HepG2 (cell line): ENCODE results near the gene LTA4H. TPM values are rescaled to one million over a fixed set of nuclear protein-coding genes. Genes with fewer than 3 reads are reported as not detected.
A peak's percentile ranks its signal among the peaks of the same experiment; 100 is the strongest.

Experiments used
- ATAC-seq: fragments of 200-7000 bp; cut with Tn5 transposase; 3 replicates; pipeline ENCODE4 v1.9.1; 2020; ENCODE audit warnings: mild to moderate bottlenecking, moderate library complexity
- BruUV-seq: library from RNA; stranded (reverse); fragments of 400-500 nt; replicated peaks from 2 replicates; lab custom pipeline; 2021; lab: Mats Ljungman, UMichigan
- CTCF ChIA-PET: fragments of 300-600 bp; formaldehyde crosslinking; extraction: SDS; loops from one replicate; lab custom pipeline; 2021; ENCODE audit warnings: low total read pairs, inconsistent platforms, low intra/inter-chr PET ratio; lab: Yijun Ruan, JAX
- POLR2A ChIA-PET: fragments of 350-600 bp; sonication (Branson Sonifier 250); formaldehyde crosslinking; loops from one replicate; lab custom pipeline; 2020; ENCODE audit warnings: antibody characterized with exemption, inconsistent platforms; lab: Yijun Ruan, JAX
- DNase-seq: peaks from one replicate; pipeline ENCODE4 v3.0.0-alpha.2; 2015; ENCODE audit warnings: low spot score
- FAIRE-seq: peaks from 3 replicates; lab custom pipeline; 2011; peaks lifted over from hg19 to GRCh38; lab: Jason Lieb, UNC
- H2AFZ ChIP-seq: one replicate; pipeline ENCODE4 v1.6.1; 2011; ENCODE audit warnings: low read length, inconsistent platforms
- H3K27ac ChIP-seq: fragments of 300-600 bp; 3 replicates; pipeline ENCODE4 v1.8.0; 2011; ENCODE audit warnings: mixed run types, mild to moderate bottlenecking, mixed read lengths, low read length, inconsistent platforms; ENCODE audit not compliant: insufficient read depth; ENCODE audit errors: extremely low read length
- H3K27me3 ChIP-seq, 2 experiments: fragments of 200-600 bp in 1 of 2; 2 replicates in 1 of 2; 3 replicates in 1 of 2; pipeline versions ENCODE4 v1.6.0 to v1.8.0; 2011; ENCODE audit warnings: low read length in 2 of 2, mild to moderate bottlenecking in 2 of 2, moderate library complexity in 2 of 2, inconsistent platforms in 1 of 2; ENCODE audit not compliant: insufficient read depth in 2 of 2, control insufficient read depth in 1 of 2
- H3K36me3 ChIP-seq, 2 experiments: fragments of 200-600 bp in 1 of 2; replicated peaks in 1 of 2; 2 replicates in 1 of 2; 3 replicates in 1 of 2; pipeline versions ENCODE4 v1.5.1 to v1.8.0; 2011; ENCODE audit warnings: low read length in 2 of 2, inconsistent platforms in 1 of 2; ENCODE audit not compliant: insufficient read depth in 2 of 2, control insufficient read depth in 1 of 2
- H3K4me1 ChIP-seq: 2 replicates; pipeline ENCODE4 v1.5.1; 2012; ENCODE audit warnings: low read length, inconsistent platforms; ENCODE audit not compliant: insufficient read depth
- H3K4me2 ChIP-seq: 2 replicates; pipeline ENCODE4 v1.6.0; 2011; ENCODE audit warnings: low read depth, low read length, inconsistent platforms
- H3K4me3 ChIP-seq, 3 experiments: fragments of 200-600 bp in 1 of 3; sonication (generic), shearing (Covaris generic) in 1 of 3; replicated peaks in 1 of 3; 2 replicates each; pipeline ENCODE4 v1.5.1; 2011 to 2016; ENCODE audit warnings: low read length in 3 of 3, inconsistent platforms in 2 of 3, low read depth in 2 of 3, mild to moderate bottlenecking in 2 of 3, control low read depth in 1 of 3, mixed read lengths in 1 of 3; ENCODE audit not compliant: insufficient read depth in 1 of 3
- H3K79me2 ChIP-seq: one replicate; pipeline ENCODE4 v1.6.1; 2011; ENCODE audit warnings: low read length, inconsistent platforms; ENCODE audit not compliant: insufficient read depth
- H3K9ac ChIP-seq: 2 replicates; pipeline ENCODE4 v1.6.0; 2011; ENCODE audit warnings: mild to moderate bottlenecking, low read depth, low read length, inconsistent platforms; ENCODE audit not compliant: insufficient read depth
- H3K9me3 ChIP-seq: 2 replicates; pipeline ENCODE4 v1.5.1; 2012; ENCODE audit warnings: mild to moderate bottlenecking, low read length
- H4K20me1 ChIP-seq: 2 replicates; pipeline ENCODE4 v1.6.0; 2011; ENCODE audit warnings: inconsistent platforms, mild to moderate bottlenecking, low read length, moderate library complexity; ENCODE audit not compliant: insufficient read depth
- CEBPB ChIP-seq: IDR thresholded peaks from 2 replicates; pipeline ENCODE4 v1.6.1; 2011; ENCODE audit warnings: low read depth, low read length, improper control_type of control experiment, borderline replicate concordance
- MAFF ChIP-seq: IDR thresholded peaks from 2 replicates; pipeline ENCODE4 v1.6.1; 2011; ENCODE audit warnings: low read depth, low read length, improper control_type of control experiment
- ZNF839 ChIP-seq: sonication (generic); formaldehyde crosslinking; IDR thresholded peaks from 2 replicates; pipeline ENCODE4 v1.4.0; 2020; ENCODE audit warnings: missing genetic modification reagents, mild to moderate bottlenecking, borderline replicate concordance
- WGBS: methylation state at CpG from one replicate; pipeline ENCODE4 v1.1.6; 2017; ENCODE audit warnings: low lambda C conversion rate; 5-methylcytosine and 5-hydroxymethylcytosine counted together
- in situ Hi-C: cut with HindIII; loops from 2 replicates; pipeline ENCODE4 v1.10.0; 2017; ENCODE audit warnings: low pct_unique_long_range_greater_than_20kb; ENCODE audit not compliant: extremely low pct_ligation_motif_present
- intact Hi-C: fragments of 100-400 bp; cut with micrococcal nuclease; formaldehyde crosslinking; loops from one replicate; pipeline ENCODE4 v1.10.0; 2022; ENCODE audit not compliant: unreplicated experiment
- polyA plus RNA-seq, 8 experiments: library from polyadenylated mRNA; depleted of rRNA in 3 of 8; stranded (reverse) in 7 of 8; unstranded in 1 of 8; fragments of >200 nt; fragmentation: Illumina TruSeq in 4 of 8; extraction: Trizol in 4 of 8; gene quantifications; 2 replicates each; pipeline versions ENCODE4 v1.2.1 to v1.2.3, GENCODE V29; 2011 to 2016; ENCODE audit warnings: low read depth in 4 of 8, missing spikeins in 1 of 8, mixed read lengths in 1 of 8; ENCODE audit not compliant: insufficient read depth in 1 of 8
- total RNA-seq, 5 experiments: library from RNA; depleted of rRNA; stranded (reverse); fragments of >200 nt; fragmentation: Illumina TruSeq; extraction: Trizol; gene quantifications; 2 replicates each; pipeline ENCODE4 v1.2.3, GENCODE V29; 2016; ENCODE audit warnings: low read depth in 1 of 5
- TF ChIP-seq, protein P1 (sequence below): sonication (generic); formaldehyde crosslinking; IDR thresholded peaks from 2 replicates; pipeline ENCODE4 v1.5.1; 2020; ENCODE audit warnings: mild to moderate bottlenecking, missing genetic modification reagents, moderate library complexity
- TF ChIP-seq, protein P2 (sequence below): sonication (generic); formaldehyde crosslinking; IDR thresholded peaks from 2 replicates; pipeline ENCODE4 v1.8.0; 2022; ENCODE audit warnings: mild to moderate bottlenecking, missing genetic modification reagents; ENCODE audit not compliant: insufficient replicate concordance
- TF ChIP-seq, protein P3 (sequence below): sonication (generic); formaldehyde crosslinking; IDR thresholded peaks from 2 replicates; pipeline ENCODE4 v1.4.0; 2020; ENCODE audit warnings: missing genetic modification reagents
- TF ChIP-seq, protein P4 (sequence below): sonication (generic); formaldehyde crosslinking; IDR thresholded peaks from 2 replicates; pipeline ENCODE4 v1.5.0; 2020; ENCODE audit warnings: mild to moderate bottlenecking, missing genetic modification reagents

The LTA4H gene
- total and polyA plus RNA-seq, 2 of the 13 experiments (the other 11 are each of a cell fraction or from before 2014, with no cell fraction given), result 87.5 to 90.4 TPM

DNA sequence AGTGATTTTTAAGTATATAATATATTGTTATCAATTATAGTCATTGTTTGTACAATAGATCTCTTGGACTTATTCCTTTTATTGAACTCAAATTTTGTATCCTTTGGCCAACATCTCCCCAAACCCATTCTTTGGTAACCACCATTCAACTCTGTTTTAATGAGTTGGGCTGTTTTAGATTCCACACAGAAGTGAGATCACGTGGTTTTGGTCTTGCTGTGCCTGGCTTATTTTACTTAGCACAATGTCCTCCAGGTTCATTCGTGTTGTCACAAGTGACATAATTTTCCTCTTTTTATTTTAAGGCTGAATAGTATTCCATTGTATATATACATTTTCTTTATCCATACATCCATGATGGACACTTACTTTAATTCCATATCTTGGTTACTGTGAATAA lies 40.2 kb upstream of the LTA4H start (continued):
- TF ChIP-seq, protein P1, sequence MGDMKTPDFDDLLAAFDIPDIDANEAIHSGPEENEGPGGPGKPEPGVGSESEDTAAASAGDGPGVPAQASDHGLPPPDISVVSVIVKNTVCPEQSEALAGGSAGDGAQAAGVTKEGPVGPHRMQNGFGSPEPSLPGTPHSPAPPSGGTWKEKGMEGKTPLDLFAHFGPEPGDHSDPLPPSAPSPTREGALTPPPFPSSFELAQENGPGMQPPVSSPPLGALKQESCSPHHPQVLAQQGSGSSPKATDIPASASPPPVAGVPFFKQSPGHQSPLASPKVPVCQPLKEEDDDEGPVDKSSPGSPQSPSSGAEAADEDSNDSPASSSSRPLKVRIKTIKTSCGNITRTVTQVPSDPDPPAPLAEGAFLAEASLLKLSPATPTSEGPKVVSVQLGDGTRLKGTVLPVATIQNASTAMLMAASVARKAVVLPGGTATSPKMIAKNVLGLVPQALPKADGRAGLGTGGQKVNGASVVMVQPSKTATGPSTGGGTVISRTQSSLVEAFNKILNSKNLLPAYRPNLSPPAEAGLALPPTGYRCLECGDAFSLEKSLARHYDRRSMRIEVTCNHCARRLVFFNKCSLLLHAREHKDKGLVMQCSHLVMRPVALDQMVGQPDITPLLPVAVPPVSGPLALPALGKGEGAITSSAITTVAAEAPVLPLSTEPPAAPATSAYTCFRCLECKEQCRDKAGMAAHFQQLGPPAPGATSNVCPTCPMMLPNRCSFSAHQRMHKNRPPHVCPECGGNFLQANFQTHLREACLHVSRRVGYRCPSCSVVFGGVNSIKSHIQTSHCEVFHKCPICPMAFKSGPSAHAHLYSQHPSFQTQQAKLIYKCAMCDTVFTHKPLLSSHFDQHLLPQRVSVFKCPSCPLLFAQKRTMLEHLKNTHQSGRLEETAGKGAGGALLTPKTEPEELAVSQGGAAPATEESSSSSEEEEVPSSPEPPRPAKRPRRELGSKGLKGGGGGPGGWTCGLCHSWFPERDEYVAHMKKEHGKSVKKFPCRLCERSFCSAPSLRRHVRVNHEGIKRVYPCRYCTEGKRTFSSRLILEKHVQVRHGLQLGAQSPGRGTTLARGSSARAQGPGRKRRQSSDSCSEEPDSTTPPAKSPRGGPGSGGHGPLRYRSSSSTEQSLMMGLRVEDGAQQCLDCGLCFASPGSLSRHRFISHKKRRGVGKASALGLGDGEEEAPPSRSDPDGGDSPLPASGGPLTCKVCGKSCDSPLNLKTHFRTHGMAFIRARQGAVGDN (CRISPR knock-in tag), result no peak
- TF ChIP-seq, protein P2, sequence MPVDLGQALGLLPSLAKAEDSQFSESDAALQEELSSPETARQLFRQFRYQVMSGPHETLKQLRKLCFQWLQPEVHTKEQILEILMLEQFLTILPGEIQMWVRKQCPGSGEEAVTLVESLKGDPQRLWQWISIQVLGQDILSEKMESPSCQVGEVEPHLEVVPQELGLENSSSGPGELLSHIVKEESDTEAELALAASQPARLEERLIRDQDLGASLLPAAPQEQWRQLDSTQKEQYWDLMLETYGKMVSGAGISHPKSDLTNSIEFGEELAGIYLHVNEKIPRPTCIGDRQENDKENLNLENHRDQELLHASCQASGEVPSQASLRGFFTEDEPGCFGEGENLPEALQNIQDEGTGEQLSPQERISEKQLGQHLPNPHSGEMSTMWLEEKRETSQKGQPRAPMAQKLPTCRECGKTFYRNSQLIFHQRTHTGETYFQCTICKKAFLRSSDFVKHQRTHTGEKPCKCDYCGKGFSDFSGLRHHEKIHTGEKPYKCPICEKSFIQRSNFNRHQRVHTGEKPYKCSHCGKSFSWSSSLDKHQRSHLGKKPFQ (CRISPR knock-in tag), result no peak
- TF ChIP-seq MAFF (no peak), ZNF839 (CRISPR knock-in tag) (no peak)

DNA sequence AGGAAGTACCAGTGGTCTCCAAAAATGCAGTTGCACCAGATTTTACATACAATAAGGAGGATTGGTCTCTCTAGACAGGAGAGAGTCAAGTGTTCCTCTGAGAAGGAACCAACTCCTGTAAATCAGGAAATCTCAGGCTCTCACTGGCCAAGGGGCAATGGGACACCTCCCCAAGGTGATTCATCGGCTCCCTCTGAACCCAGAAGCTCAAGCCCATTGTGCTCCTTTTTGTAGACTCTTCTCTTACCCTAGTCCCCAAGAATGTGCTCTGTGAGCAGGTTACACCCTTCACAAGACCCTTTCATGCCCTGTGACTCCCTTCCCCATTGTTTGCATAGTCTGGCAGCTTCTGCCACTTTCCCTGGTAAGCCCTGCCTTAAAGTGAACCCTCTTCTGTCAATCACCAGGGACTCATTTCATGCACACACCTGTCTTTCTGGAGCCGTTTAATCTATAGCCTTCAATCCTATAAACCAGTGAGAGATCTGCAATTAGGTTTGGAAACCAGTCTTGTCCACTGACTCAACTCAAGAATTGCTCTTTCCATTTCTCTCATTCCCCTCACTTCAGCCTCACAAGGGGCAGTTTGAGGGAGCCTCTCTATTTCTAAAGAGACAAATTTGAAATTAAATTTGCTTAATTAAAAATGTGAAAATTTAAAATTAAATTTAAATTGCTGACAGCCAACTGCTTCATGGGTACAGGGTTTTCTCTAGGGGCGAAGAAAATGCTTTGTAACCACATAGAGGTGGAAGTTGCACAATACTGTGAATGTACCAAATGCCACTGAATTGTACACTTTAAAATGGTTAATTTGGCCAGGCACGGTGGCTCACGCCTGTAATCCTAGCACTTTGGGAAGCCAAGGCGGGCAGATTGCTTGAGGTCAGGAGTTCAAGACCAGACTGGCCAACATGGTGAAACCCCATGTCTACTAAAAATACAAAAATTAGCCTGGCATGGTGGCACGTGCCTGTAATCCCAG lies 38.3 kb upstream of the LTA4H start:
- H3K27ac ChIP-seq, result no peak overlapping the region
- H3K36me3 ChIP-seq, result no peaks in the 10 kb centered on the region
- H3K4me3 ChIP-seq, result no peak overlapping the region
- POLR2A ChIA-PET, result no interaction called here
- peaks cover 0 to 23% of the 10 kb centered on the region in 2 experiments; a peak in 4 of 5 replicates for H3K27me3 ChIP-seq
- H3K9ac ChIP-seq, result no peak overlapping the region
- H4K20me1 ChIP-seq, result no peaks in the 10 kb centered on the region
- CTCF ChIA-PET, result no interaction called here
- H3K4me2 ChIP-seq, result no peak overlapping the region
- DNase-seq (no peak), ATAC-seq (no peak), FAIRE-seq (no peak)
- TF ChIP-seq, protein P3, sequence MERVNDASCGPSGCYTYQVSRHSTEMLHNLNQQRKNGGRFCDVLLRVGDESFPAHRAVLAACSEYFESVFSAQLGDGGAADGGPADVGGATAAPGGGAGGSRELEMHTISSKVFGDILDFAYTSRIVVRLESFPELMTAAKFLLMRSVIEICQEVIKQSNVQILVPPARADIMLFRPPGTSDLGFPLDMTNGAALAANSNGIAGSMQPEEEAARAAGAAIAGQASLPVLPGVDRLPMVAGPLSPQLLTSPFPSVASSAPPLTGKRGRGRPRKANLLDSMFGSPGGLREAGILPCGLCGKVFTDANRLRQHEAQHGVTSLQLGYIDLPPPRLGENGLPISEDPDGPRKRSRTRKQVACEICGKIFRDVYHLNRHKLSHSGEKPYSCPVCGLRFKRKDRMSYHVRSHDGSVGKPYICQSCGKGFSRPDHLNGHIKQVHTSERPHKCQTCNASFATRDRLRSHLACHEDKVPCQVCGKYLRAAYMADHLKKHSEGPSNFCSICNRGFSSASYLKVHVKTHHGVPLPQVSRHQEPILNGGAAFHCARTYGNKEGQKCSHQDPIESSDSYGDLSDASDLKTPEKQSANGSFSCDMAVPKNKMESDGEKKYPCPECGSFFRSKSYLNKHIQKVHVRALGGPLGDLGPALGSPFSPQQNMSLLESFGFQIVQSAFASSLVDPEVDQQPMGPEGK (CRISPR knock-in tag), result no peak
- TF ChIP-seq, protein P4, sequence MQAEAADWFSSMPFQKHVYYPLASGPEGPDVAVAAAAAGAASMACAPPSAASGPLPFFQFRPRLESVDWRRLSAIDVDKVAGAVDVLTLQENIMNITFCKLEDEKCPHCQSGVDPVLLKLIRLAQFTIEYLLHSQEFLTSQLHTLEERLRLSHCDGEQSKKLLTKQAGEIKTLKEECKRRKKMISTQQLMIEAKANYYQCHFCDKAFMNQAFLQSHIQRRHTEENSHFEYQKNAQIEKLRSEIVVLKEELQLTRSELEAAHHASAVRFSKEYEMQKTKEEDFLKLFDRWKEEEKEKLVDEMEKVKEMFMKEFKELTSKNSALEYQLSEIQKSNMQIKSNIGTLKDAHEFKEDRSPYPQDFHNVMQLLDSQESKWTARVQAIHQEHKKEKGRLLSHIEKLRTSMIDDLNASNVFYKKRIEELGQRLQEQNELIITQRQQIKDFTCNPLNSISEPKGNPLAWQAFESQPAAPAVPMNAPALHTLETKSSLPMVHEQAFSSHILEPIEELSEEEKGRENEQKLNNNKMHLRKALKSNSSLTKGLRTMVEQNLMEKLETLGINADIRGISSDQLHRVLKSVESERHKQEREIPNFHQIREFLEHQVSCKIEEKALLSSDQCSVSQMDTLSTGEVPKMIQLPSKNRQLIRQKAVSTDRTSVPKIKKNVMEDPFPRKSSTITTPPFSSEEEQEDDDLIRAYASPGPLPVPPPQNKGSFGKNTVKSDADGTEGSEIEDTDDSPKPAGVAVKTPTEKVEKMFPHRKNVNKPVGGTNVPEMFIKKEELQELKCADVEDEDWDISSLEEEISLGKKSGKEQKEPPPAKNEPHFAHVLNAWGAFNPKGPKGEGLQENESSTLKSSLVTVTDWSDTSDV (CRISPR knock-in tag), result no peak
- TF ChIP-seq CEBPB, result 0 out of 2 replicates have a peak, but pooled peaks have one; percentile 51
- no peaks in the 10 kb centered on the region for H3K4me1 ChIP-seq
- no peak overlapping the region for H2AFZ ChIP-seq
- in situ Hi-C loops (no loop called here), intact Hi-C loops (no loop called here)
- H3K79me2 ChIP-seq, result no peaks in the 10 kb centered on the region
- WGBS, result 27% methylated on average over 7 of the region's 7 CpGs
- BruUV-seq, result no TSS peak
- H3K9me3 ChIP-seq, result no peaks in the 10 kb centered on the region
